ENCODE results near the gene TLCD3A.

DNA sequence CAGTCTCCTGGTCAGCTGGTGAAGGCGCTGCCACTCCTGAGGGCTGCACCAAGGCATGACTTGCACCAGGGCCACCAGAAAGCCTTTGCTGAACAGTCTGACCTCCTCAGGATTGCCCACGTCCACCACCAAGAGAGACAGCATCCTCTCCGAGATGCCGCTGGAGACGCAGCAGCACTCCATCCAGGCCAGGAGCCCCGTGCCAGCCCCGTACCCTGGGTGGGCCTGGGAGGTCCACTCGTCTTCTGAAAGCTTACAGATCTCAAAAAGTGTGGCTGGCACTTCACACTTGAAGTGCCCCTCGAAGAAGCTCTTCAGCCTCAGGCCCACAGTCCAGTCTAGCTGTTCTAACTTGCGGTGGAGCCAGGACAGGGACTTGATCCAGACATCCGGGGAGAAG is 13.0 kb downstream of the TLCD3A start:
- TF ChIP-seq, protein P1, sequence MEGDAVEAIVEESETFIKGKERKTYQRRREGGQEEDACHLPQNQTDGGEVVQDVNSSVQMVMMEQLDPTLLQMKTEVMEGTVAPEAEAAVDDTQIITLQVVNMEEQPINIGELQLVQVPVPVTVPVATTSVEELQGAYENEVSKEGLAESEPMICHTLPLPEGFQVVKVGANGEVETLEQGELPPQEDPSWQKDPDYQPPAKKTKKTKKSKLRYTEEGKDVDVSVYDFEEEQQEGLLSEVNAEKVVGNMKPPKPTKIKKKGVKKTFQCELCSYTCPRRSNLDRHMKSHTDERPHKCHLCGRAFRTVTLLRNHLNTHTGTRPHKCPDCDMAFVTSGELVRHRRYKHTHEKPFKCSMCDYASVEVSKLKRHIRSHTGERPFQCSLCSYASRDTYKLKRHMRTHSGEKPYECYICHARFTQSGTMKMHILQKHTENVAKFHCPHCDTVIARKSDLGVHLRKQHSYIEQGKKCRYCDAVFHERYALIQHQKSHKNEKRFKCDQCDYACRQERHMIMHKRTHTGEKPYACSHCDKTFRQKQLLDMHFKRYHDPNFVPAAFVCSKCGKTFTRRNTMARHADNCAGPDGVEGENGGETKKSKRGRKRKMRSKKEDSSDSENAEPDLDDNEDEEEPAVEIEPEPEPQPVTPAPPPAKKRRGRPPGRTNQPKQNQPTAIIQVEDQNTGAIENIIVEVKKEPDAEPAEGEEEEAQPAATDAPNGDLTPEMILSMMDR (IDR thresholded peaks at IDR 0.05), result no peak
- TF ChIP-seq, protein P2, sequence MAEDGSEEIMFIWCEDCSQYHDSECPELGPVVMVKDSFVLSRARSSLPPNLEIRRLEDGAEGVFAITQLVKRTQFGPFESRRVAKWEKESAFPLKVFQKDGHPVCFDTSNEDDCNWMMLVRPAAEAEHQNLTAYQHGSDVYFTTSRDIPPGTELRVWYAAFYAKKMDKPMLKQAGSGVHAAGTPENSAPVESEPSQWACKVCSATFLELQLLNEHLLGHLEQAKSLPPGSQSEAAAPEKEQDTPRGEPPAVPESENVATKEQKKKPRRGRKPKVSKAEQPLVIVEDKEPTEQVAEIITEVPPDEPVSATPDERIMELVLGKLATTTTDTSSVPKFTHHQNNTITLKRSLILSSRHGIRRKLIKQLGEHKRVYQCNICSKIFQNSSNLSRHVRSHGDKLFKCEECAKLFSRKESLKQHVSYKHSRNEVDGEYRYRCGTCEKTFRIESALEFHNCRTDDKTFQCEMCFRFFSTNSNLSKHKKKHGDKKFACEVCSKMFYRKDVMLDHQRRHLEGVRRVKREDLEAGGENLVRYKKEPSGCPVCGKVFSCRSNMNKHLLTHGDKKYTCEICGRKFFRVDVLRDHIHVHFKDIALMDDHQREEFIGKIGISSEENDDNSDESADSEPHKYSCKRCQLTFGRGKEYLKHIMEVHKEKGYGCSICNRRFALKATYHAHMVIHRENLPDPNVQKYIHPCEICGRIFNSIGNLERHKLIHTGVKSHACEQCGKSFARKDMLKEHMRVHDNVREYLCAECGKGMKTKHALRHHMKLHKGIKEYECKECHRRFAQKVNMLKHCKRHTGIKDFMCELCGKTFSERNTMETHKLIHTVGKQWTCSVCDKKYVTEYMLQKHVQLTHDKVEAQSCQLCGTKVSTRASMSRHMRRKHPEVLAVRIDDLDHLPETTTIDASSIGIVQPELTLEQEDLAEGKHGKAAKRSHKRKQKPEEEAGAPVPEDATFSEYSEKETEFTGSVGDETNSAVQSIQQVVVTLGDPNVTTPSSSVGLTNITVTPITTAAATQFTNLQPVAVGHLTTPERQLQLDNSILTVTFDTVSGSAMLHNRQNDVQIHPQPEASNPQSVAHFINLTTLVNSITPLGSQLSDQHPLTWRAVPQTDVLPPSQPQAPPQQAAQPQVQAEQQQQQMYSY (CRISPR knock-in tag; IDR thresholded peaks at IDR 0.05), result no peak
- TF ChIP-seq ZNF121 (CRISPR knock-in tag; IDR thresholded peaks at IDR 0.05) (no peak), ZNF219 (CRISPR knock-in tag; IDR thresholded peaks at IDR 0.05; ENCODE audit: borderline replicate concordance) (no peak), CREM (CRISPR knock-in tag; IDR thresholded peaks at IDR 0.05) (no peak)

All from WTC11 (cell line).